Vagina (tissue), 2 donors: ENCODE measurements around the gene MDGA2.

Experiments
- POLR2A ChIP-seq, 2 donors: fragments of 450-650 bp; IDR thresholded peaks; one replicate each; pipeline ENCODE4 v1.6.1; 2017; ENCODE audit warnings: antibody characterized with exemption in 2 of 2, mild to moderate bottlenecking in 2 of 2, moderate library complexity in 2 of 2
- POLR2AphosphoS5 ChIP-seq, 2 donors: sonication (generic); formaldehyde crosslinking; IDR thresholded peaks; one replicate each; pipeline ENCODE4 v1.9.0; 2017; ENCODE audit warnings: antibody characterized with exemption in 2 of 2, mild to moderate bottlenecking in 2 of 2, low read depth in 1 of 2; ENCODE audit not compliant: insufficient read depth in 1 of 2
- TF ChIP-seq, protein P1 (sequence below), 3 experiments: fragments of 450-650 bp in 2 of 3; fragments of 200-600 bp in 1 of 3; sonication (generic) in 1 of 3; IDR thresholded peaks; one replicate each; pipeline ENCODE4 v1.5.1; 2017 to 2019; ENCODE audit warnings: antibody characterized with exemption in 3 of 3, mild to moderate bottlenecking in 2 of 3, moderate library complexity in 2 of 3

DNA sequence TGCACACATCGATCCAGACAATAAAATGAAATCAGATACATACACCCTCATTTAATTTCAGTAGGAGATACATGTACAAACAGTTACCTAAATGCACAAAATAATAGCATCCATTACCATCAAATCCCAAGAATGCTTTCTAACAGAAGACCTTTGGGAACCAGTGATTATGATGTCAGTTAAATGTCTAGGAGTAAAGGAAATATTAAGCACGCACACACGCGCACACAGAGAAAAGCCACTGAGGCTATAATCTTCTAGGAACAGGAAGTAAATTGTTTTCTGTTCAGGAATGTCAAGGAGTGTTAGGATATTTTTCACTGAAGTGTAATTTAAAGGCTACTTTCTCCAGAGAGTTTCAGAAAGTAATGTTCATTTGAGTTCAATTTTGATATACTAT lies 250.1 kb downstream of the MDGA2 start:
- TF ChIP-seq, protein P1, sequence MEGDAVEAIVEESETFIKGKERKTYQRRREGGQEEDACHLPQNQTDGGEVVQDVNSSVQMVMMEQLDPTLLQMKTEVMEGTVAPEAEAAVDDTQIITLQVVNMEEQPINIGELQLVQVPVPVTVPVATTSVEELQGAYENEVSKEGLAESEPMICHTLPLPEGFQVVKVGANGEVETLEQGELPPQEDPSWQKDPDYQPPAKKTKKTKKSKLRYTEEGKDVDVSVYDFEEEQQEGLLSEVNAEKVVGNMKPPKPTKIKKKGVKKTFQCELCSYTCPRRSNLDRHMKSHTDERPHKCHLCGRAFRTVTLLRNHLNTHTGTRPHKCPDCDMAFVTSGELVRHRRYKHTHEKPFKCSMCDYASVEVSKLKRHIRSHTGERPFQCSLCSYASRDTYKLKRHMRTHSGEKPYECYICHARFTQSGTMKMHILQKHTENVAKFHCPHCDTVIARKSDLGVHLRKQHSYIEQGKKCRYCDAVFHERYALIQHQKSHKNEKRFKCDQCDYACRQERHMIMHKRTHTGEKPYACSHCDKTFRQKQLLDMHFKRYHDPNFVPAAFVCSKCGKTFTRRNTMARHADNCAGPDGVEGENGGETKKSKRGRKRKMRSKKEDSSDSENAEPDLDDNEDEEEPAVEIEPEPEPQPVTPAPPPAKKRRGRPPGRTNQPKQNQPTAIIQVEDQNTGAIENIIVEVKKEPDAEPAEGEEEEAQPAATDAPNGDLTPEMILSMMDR (IDR thresholded peaks at IDR 0.05) = no peak
- TF ChIP-seq POLR2A (IDR thresholded peaks at IDR 0.05) = no peak
- no peak for TF ChIP-seq POLR2AphosphoS5 (IDR thresholded peaks at IDR 0.05; ENCODE audit: insufficient read depth in 1 of 2, low read depth in 1 of 2)
